ENCODE data around the gene OTOG.

Gene OTOG, protein sequence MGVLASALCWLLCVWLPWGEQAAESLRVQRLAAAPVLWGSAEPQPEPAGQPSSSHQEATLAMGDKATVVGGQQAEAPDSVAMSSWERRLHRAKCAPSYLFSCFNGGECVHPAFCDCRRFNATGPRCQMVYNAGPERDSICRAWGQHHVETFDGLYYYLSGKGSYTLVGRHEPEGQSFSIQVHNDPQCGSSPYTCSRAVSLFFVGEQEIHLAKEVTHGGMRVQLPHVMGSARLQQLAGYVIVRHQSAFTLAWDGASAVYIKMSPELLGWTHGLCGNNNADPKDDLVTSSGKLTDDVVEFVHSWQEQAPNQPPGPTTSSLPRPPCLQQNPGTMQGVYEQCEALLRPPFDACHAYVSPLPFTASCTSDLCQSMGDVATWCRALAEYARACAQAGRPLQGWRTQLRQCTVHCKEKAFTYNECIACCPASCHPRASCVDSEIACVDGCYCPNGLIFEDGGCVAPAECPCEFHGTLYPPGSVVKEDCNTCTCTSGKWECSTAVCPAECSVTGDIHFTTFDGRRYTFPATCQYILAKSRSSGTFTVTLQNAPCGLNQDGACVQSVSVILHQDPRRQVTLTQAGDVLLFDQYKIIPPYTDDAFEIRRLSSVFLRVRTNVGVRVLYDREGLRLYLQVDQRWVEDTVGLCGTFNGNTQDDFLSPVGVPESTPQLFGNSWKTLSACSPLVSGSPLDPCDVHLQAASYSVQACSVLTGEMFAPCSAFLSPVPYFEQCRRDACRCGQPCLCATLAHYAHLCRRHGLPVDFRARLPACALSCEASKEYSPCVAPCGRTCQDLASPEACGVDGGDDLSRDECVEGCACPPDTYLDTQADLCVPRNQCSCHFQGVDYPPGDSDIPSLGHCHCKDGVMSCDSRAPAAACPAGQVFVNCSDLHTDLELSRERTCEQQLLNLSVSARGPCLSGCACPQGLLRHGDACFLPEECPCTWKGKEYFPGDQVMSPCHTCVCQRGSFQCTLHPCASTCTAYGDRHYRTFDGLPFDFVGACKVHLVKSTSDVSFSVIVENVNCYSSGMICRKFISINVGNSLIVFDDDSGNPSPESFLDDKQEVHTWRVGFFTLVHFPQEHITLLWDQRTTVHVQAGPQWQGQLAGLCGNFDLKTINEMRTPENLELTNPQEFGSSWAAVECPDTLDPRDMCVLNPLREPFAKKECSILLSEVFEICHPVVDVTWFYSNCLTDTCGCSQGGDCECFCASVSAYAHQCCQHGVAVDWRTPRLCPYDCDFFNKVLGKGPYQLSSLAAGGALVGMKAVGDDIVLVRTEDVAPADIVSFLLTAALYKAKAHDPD (N-terminal part only)

GRCh38 chr11:17547051-17547577 lies at the start of gene OTOG:
OTOG (plus strand) TSS chr11:17547259; CDS start chr11:17547373, 114 bp downstream.
- peak; percentile 41 to 81 for DNase-seq (ENCODE audit: low read depth in 1 of 2, low spot score in 1 of 2)
- no peak for TF ChIP-seq JUND (IDR thresholded peaks at IDR 0.05; ENCODE audit: low read depth)
- in situ Hi-C loops (cut with HindIII; ENCODE audit: low pct_unique_long_range_greater_than_20kb, low sequenced_read_pairs): no loop called here

DNA sequence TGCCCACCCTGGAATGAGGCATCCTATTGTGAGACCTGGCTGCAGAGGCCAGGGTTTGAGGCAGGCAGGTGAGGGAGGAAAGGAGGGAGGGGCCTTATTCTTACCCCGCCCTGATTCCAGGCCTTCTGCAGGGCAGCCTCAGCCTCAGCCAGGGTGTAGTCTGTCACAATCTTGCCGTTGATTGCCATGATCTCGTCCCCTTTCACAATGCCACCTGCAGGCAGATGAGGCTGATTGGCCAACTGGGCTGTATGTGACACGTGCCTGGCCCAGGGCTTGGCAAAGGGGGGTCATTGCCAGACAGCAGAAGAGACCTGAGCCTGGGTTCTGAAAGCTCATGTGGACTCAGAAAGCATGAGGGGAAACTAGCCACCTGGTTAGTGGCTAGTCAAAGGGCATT lies 49.0 kb upstream of the OTOG start:
- no peak for DNase-seq (ENCODE audit: low read depth in 1 of 2, low spot score in 1 of 2)
- in situ Hi-C loops (cut with HindIII; ENCODE audit: low pct_unique_long_range_greater_than_20kb, low sequenced_read_pairs): no loop called here

DNA sequence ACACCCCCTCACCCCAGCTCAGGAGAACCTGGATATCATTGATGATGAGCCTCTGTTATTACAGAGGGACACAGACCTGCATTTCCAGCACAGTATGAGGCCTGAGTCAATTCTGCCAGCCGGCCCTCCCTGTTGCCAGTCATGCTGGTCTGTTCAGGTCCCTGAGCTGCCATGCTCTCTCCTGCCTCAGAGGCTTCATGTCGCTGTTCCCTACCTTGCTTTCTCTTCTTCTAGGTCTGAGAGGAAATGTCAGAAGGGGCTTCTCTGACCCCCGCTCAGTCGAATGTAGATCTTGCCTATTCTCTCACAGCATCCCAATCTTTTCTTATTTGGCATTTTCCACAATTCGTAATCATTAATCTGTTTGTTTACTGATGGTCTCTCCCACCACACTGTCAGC lies 48.6 kb upstream of the OTOG start:
- TF ChIP-seq JUND (IDR thresholded peaks at IDR 0.05; ENCODE audit: low read depth): no peak
- in situ Hi-C loops (cut with HindIII; ENCODE audit: low pct_unique_long_range_greater_than_20kb, low sequenced_read_pairs): no loop called here
- DNase-seq (ENCODE audit: low read depth in 1 of 2, low spot score in 1 of 2): peak in 1 of 2 experiments; percentile 36

More for the DNA sequence above, 49.0 kb upstream of the OTOG start:
- no peak for TF ChIP-seq JUND (IDR thresholded peaks at IDR 0.05; ENCODE audit: low read depth)

DNA sequence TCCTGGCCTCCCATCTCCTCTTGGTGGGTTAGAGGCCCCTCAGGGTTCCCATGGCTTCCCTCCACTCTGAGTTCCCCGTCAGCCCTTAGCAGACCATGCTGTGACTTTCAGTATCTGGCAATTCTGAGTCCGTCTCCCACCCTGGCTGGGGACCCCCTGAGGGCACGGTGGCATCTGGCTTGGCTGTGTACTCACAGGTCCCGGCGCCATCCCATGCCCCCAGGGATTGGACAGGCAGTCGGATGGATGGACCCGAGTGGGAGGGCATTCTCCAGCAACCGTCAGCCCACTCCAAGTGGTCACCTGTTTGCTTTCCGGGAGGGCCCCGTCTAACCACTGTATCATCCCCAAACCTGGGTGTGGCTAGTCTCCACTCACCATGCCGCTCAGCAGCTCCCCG lies 46.4 kb upstream of the OTOG start:
- no peak for DNase-seq (ENCODE audit: low read depth in 1 of 2, low spot score in 1 of 2)
- no peak for TF ChIP-seq JUND (IDR thresholded peaks at IDR 0.05; ENCODE audit: low read depth)
- in situ Hi-C loops (cut with HindIII; ENCODE audit: low pct_unique_long_range_greater_than_20kb, low sequenced_read_pairs): no loop called here

DNA sequence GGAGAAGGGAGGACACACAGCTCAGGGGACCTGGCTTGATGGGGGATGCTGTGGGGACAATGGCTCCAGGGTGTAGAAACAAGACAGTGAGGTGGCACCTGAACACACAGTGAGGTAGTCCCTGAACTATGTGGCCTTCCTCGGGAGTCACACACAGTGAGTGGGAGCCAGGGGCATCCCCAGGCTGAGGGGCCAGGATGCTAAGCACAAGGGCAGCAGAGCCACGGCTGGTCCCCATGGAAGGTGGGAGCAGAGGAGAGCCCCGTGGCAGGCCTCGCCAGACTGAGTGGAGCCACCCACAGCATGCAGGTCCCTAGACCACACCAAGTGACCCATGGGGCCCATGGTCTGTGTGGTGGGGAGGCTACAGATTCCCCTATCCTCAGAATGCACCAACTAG lies 44.4 kb upstream of the OTOG start:
- no peak for DNase-seq (ENCODE audit: low read depth in 1 of 2, low spot score in 1 of 2)
- in situ Hi-C loops (cut with HindIII; ENCODE audit: low pct_unique_long_range_greater_than_20kb, low sequenced_read_pairs): no loop called here
- no peak for TF ChIP-seq JUND (IDR thresholded peaks at IDR 0.05; ENCODE audit: low read depth)

DNA sequence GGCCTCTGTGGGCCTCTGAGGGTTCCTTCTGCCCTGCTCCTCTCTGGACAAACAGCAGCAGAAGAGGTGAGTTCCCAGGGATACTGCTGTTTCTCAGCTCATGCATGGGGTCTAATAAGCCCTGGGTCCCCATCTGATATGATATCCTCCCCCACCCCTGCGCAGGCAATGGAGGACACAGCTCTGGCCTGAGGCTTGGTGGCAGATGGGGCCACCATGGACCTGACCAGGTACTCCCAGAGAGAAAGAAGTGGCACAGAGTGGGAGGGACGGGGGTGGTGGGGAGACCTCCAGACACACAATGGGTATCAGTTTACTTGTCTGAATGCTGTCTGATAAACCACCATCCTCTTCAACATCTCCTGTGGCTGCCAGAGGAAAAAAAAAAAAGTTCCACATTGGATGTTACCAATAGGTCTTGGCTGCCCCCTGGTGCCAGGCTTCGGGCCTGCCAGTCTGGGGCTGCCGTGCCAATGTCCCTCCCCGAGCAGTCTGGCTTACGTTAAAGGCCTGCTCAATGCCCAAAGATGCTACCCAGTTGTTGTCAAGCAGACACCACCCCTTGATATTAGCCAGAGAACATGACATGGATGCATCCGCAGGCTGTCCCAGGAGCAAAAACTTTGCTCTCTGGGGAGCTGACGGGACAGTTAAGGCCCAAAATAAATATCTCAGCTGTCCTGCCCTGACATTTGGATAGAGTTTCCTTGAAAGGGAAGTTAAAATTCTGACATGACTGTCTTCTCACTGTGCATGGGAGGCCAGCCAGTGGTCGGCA lies 42.5 kb upstream of the OTOG start:
- DNase-seq (ENCODE audit: low read depth in 1 of 2, low spot score in 1 of 2): peak; percentile 53 to 67
- in situ Hi-C loops (cut with HindIII; ENCODE audit: low pct_unique_long_range_greater_than_20kb, low sequenced_read_pairs): no loop called here

GRCh38 chr11:17505146-17505545 lies 41.9 kb upstream of the OTOG start:
- in situ Hi-C loops (cut with HindIII; ENCODE audit: low pct_unique_long_range_greater_than_20kb, low sequenced_read_pairs): no loop called here

More for the DNA sequence above, 42.5 kb upstream of the OTOG start:
- no peak for TF ChIP-seq JUND (IDR thresholded peaks at IDR 0.05; ENCODE audit: low read depth)

GRCh38 chr11:17506314-17506713 lies 40.7 kb upstream of the OTOG start:
- in situ Hi-C loops (cut with HindIII; ENCODE audit: low pct_unique_long_range_greater_than_20kb, low sequenced_read_pairs): no loop called here
- DNase-seq (ENCODE audit: low read depth in 1 of 2, low spot score in 1 of 2): no peak
- TF ChIP-seq JUND (IDR thresholded peaks at IDR 0.05; ENCODE audit: low read depth): no peak

More at GRCh38 chr11:17505146-17505545, 41.9 kb upstream of the OTOG start:
- no peak for DNase-seq (ENCODE audit: low read depth in 1 of 2, low spot score in 1 of 2)
- TF ChIP-seq JUND (IDR thresholded peaks at IDR 0.05; ENCODE audit: low read depth): no peak

DNA sequence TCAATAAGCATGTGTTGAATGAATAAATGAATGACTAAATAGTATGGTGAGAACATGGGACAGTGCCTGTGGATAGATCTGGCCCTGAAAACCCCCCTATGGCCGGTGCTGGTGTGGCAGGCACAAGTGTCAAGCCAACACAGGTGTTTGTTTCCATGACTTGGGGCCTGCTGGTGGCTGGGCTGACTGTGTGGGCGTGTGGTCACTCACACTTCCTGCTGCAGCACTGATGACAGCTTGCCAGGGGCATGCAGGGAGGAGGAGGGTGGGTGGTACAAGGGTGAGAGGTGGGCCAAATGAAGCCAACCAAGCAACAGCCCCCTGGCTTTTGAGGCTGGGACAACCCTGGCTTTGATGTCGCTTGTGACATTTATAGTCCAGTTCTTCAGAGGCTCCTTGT lies 40.1 kb upstream of the OTOG start:
- in situ Hi-C loops (cut with HindIII; ENCODE audit: low pct_unique_long_range_greater_than_20kb, low sequenced_read_pairs): no loop called here
- no peak for TF ChIP-seq JUND (IDR thresholded peaks at IDR 0.05; ENCODE audit: low read depth)
- DNase-seq (ENCODE audit: low read depth in 1 of 2, low spot score in 1 of 2): no peak

GRCh38 chr11:17507773-17508172 lies 39.3 kb upstream of the OTOG start:
- no peak for TF ChIP-seq JUND (IDR thresholded peaks at IDR 0.05; ENCODE audit: low read depth)
- no peak for DNase-seq (ENCODE audit: low read depth in 1 of 2, low spot score in 1 of 2)
- in situ Hi-C loops (cut with HindIII; ENCODE audit: low pct_unique_long_range_greater_than_20kb, low sequenced_read_pairs): no loop called here

GRCh38 chr11:17508306-17508705 lies 38.8 kb upstream of the OTOG start:
- in situ Hi-C loops (cut with HindIII; ENCODE audit: low pct_unique_long_range_greater_than_20kb, low sequenced_read_pairs): no loop called here
- DNase-seq (ENCODE audit: low read depth in 1 of 2, low spot score in 1 of 2): no peak
- TF ChIP-seq JUND (IDR thresholded peaks at IDR 0.05; ENCODE audit: low read depth): no peak
